HG03354 (cell line): Measurements from ENCODE around the gene PRODH2.
"Not testable (repeated sequence)": the region's sequence is repeated elsewhere in the genome, so short reads cannot be mapped to it uniquely, and the experiment has no call there.

Experiments
- ATAC-seq: cut with Tn5 transposase; IDR thresholded peaks from one replicate; pipeline ENCODE4 v1.9.1; 2021; ENCODE audit warnings: mild to moderate bottlenecking; ENCODE audit not compliant: unreplicated experiment, poor library complexity, severe bottlenecking

The PRODH2 gene

DNA sequence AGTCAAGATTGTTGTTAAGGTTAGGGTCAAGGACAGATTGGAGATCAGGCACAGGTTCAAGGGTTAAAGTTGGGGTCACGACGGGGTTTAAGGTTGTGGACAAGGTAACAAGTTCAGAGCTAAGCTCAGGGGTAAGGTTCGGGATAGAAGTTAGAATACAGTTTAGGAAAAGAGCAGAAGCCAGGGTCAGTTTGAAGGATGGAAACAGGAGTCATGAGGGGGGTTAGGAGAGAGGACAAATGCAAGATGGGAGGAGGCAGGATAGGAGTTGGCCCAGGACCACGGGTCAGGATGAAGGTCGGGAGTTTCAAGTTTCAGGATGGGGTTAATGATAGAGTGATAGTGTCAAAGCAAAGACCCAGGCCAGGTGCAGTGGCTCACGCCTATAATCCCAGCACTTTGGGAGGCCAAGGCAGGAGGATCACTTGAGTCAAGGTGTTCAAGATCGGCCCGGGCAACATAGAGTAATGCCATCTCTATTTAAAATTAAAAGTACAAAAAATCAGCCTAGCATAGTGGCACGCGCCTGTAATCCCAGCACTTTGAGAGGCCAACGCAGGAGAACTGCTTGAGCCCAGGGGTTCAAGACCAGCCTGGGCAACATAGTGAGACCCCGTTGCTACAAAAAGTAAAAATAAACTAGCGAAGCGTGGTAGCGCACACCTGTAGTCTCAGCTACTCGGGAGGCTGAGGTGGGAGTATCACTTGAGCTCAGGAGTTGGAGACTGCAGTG, 32.0 kb upstream of the PRODH2 start:
- ATAC-seq, result no peak

DNA sequence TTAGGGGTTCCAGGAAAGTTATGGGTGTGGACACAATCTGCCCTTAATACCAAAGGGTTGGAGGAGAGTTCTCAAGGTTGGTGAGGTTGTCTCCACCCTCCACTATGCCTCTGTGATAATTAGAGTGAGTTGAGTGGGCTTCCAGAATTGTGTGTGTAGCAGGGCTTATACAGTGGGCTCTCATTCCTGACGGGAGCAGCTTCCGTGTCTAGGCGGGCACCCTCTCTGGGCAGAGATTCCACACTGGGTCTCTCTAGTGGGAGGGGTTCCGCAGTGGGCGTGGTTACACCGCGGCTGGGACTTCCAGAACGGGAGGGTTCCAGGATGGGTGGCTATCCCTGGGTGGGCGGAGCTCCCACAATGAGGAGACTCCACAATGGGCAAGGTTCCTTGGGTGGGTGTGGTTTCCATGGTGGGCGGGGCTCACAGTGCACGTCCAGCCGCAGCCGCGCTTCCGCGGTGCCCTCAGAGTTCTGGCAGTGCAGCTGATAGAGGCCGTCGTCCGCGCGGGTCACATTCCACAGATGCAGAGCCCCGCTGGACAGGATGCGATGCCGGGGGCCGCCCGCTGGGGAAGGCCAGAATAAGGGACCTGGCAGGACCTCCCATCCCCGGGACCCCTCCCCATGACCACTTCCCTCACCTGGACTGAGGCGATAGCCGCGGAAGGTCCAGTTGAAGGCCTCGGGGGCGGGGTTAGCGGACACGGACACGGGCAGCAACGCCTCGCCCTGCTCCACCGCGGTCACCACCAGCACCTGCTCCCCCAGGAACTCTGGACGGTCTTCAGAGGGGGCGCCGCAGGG, 31.2 kb upstream of the PRODH2 start:
- no peak for ATAC-seq

DNA sequence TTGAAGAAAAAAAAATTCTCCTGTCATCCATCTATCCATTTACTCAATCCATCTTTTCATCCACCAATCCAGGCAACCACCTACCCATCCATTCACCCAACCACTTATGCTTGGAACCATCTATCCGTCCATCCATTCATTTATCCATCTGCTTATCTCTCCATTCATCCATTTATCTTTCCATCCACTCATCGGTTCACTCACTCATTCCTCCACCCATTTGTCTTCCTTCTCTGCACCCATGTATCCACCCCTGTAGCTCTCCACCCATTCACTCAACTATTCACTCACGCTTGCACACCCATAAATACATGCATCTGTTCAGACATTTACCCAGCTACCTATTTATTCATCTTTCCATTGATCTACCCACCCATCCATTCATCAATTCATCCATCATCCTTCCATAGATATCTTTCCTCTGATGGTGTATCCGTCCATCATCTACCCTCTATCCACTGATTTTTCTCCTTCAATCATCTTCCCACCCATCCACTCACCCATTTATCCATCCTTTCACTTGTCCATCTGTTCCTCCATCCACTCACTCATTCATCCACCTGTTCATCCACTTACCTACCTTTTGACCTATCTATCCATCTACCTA, 30.1 kb upstream of the PRODH2 start:
- no peak for ATAC-seq

DNA sequence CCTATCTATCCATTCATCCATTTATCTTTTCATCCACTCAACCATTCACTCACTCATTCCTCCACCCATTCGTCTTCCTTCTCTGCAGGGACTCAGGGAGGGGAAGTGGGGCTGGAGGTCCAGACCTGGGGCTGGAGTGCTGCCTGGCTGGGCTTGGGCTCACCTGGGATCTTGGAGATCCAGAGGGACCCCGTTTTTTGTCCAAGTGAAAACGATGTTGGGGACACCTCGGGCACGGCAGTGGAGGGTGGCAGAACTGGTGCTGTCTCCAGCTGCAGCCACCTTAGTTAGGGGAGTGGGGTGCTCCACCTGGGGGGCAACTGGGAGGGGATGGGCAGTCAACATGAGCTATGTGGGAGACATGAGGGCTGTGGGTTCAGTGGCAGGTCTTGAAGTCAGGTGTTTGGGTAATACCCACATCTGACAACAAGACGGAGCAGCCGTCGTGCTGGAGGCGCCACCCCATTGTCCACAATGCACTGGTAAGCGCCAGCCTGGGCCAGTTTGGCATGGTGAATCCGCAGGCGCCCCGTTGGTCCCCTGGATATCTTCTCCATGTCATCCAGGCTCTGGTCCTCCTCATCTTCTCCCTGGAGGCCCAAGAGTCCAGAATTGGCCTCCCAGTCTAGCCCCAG, 29.4 kb upstream of the PRODH2 start:
- no peak for ATAC-seq

DNA sequence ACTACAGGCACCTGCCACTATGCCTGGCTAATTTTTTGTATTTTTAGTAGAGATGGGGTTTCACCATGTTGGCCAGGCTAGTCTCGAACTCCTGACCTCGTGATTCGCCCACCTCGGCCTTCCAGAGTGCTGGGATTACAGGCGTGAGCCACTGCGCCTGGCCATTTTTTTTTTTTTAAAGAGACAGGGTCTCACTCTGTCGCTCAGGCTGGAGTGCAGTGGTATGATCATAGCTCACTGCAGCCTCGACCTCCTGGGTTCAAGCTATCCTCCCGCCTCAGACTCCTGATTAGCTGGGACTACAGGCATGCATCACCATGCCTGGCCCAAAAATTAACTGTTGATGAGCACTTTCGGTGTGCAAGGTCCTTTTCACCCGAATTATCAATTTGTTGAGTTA, 23.5 kb upstream of the PRODH2 start:
- not testable (repeated sequence) for ATAC-seq

DNA sequence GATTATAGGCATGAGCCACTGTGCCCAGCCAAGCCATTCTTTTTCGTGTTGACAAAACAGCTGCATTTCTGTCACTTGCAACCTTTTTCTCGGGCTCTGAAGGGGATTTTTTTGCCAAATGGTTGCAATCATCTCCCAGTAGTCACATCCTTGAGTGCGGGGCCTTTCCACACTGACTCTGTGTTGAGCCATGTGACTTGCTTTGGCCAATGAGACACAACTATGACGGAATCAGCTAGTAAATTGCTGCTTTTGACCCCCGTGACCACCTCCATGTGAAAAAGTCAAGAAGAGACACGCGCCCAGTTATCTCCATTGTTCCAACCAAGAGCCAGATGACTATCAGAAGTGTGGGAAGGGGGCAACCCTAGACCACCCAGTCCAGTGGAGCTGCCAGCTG, 21.3 kb upstream of the PRODH2 start:
- no peak for ATAC-seq

DNA sequence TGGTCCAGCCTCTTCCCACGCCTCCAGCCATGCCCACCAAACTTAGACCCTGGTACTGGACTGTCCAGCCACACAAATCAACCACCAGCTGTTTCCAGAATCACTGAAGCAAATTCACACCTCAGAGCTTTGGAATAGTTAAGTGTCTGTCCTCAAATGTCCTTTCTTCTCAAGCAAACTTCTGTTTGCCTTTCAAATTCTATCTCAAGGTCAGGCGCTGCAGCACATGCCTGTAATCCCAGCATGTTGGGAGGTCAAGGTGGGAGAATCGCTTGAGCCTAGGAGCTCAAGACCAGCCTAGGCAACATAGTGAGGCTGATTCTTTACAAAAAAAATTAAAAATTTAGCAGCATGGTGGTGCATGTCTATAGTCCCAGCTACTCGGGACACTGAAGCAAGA, 19.4 kb upstream of the PRODH2 start:
- ATAC-seq, result no peak

DNA sequence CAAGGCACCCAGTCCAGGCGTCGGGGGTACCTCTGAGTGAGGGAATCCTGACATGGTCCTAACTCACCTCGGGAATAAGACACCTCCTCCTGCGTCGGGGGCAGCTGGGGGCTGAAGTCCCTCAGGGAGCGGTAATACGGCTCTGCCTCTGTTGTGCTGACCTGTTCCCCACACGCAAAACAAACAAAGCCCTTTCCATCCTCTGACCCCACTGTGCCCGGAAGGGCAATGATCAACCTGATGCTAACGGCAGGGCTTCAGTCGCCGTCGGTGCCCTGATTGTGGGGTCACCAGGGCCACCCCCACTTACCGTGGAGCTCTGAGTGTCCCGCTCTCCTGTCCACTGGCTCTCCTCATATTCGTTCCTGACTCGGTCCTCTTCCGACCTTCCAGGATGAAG, 18.3 kb upstream of the PRODH2 start:
- ATAC-seq, result no peak

DNA sequence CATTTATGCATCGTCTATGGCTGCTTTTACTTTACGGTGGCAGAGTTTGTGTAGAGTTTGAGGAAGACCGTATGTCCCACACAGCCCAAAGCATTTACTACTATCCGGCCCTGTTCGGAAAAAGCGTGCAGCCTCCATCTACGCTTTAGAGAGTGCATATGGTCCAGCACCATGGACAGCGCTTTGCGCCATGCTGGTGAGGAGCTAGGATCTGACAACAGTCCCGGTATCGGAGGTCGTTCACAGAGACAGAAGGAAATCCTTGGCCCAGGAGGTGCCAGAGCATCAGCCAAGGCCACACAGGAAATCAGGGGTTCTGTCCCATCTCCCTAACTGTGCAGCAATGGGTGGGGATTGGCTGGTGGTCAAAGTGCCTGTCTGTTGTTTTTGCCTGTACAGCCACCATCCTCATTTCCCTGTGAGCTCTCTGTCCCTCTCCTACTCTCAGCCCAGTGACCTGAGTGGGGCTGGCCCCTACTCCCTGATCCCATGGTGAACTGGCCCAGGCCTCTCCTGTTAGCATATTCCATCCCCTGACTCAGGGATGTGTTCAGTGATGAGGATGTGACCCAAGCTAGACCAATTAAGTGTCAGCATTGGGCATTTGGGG, 16.2 kb upstream of the PRODH2 start:
- no peak for ATAC-seq

DNA sequence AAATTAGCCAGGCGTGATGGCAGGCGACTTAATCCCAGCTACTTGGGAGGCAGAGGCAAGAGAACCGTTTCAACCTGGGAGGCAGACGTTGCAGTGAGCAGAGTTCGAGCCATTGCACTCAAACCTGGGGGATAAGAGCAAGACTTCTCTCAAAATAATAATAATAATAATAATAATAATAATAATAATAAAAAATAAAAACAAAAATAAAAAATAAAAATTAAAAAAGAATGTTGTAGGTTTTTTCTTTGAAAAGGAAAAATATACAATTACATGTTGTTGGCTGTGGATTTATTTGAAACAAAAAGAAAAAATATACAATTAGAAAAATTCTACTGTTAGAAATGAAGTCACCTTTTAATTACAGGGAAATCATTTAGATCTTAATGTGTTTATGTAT, 11.5 kb upstream of the PRODH2 start:
- ATAC-seq, result no peak

DNA sequence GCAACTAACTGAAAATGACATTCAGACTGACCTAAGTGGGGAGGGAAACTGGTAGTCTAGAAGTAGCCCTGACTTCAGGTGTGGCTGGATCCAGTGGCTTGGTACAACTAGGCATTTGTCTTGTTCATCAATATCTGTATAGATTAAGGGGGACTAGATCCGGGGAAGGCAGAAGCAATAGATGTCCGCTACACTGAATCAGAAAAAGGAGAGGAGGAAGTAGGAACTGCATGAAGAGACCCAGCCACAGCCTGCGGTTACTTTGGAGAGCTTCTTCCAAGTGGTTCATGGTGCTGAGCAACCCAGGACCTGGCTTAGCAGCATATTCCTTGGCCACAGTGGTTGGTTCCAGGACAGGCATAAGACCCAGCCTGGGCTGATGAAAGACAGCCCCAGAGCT, 9.9 kb upstream of the PRODH2 start:
- no peak for ATAC-seq

DNA sequence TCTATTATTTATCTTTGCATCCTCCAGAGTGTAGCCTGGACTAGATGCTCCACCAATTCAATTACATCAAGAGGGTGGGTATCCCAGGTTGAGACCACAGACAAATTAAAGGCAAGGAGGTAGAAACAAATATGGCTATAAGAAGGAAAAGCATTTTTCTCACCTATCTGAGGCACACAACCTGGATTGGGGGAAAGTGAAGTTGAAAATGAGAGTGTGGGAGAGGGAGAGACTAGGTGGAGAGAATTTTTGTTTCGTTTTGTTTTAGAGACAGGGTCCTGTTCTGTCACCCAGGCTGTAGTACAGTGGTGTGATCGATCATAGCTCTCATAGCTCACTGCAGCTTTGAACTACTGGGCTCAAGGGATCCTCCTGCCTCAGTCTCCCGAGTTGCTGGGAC, 5.8 kb upstream of the PRODH2 start:
- no peak for ATAC-seq

DNA sequence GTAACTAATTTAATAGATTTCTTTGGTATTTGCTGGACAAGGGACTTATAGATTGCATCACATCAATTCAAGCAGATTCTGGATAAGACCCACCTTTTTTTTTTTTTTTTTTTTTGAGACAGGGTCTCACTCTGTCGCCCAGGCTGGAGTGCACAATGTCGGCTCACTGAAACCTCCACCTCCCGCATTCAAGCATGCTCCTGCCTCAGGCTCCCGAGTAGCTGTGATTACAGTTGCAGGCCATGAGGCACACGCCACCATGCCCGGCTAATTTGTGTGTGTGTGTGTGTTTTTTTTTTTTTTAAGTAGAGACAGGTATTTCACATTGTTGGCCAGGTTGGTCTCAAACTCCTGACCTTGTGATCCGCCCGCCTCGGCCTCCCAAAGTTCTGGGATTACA, 4.2 kb upstream of the PRODH2 start:
- no peak for ATAC-seq

DNA sequence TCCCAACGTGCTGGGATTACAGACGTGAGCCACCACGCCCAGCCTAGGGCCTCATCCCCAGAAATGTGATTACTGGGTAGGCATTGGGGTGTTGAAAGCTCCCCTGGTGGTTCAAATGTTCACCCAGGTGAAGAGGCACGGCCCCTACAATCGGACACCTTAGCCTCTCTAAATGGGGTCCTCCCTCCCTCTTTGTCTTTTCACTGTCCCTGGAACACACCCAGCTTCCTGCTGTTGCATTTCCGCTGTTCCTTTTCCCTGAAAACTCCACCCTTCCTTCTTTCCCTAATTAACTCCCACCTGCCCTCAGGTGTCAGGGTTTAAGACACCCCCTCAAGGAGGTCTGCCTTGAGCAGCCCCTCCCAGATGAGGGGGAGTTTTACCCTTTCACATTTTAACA, 3.6 kb upstream of the PRODH2 start:
- no peak for ATAC-seq

DNA sequence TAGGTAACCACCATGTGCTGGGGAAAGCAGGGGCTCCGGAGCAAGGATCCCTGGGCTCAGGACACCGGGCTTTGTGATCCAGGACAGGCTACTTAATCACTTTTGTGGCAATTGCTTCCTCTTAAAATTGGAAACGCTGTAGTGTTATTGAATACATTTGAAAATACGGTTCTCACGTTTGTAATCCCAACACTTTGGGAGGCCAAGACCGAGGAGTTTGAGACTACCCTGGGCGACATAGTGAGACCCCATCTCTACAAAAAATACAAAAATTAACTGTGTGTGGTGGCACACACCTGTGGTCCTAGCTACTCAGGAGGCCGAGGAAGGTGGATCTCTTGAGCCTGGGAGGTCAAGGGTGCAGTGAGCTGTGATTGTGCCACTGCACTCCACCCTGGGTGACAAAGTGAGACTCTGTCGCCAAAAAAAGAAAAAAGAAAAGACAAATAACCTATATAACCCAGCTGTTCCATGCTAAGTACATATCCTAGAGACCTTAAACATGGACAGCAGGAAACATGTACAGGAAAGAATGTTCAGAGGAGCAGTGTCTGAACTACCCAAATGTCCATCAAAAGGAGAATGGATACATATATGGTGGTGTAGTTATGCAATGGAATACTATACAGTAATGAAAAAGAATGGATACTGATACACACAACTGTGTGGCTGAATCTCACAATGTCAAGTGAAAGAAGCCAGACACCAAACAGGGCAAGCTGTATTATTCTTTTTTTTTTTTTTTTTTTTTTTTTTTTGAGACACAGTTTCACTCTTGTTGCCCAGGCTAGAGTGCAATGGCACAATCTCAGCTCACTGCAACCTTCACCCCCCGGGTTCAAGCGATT, 622 bp upstream of the PRODH2 start:
- ATAC-seq, result no peak

DNA sequence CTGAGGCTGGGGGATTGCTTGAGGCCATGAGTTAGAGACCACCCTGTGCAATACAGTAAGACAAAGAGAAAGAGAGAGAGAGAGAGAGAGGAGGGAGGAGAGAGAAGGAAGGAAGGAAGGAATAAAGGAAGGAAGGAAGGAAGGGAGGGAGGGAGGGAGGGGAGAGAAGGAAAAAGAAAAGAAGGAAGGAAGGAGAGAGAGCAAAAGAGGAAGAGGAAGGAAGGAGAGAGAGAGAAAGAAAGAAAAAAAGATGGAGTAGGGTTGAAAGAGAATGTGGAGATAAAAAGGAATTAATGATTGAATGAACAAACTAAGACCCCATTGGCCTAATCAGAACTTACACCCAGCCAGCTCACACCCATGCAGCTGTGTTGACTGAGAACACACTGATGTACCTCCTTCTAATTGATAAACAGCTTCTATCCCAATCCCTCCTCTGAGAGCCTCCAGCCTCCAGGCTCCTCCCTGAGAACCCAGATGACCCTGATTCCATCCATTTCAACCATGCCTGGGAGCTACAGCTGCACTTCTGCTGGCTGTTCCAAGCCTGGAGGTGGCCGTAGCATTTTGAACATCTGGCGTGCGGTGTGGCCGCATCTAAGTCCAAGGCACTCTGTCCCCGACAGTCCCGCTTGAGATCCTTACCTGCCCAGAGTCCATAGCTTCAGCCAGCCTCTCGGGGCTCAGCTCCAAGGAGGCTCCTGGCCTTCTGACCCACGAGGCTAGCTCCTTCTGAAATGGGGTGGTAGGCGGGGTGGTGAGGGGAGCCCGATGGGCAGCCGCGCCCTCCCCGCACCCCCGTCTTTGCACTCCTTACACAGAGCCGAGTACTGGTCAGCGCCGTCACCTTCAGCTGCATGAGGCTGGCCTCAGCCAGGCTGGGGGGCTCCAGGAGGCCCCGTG, 1.1 kb downstream of the PRODH2 start:
- no peak for ATAC-seq

DNA sequence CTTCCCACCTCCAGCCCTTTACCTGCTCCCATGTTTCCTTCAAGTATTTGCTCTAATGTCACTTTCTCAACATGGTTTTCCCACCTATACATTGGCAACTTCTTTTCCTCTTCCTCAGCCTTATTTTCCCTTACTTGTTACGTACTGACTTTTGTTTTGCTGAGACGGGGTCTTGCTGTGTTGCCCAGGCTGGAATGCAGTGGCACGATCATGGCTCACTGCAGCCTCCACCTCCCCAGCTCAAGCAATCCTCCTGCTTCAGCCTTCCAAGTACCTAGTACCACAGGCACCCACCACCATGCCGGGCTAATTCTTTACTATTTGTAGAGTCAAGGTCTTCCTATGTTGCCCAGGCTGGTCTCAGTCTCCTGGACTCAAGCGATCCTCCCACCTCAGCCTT, 5.0 kb downstream of the PRODH2 start:
- ATAC-seq, result no peak

DNA sequence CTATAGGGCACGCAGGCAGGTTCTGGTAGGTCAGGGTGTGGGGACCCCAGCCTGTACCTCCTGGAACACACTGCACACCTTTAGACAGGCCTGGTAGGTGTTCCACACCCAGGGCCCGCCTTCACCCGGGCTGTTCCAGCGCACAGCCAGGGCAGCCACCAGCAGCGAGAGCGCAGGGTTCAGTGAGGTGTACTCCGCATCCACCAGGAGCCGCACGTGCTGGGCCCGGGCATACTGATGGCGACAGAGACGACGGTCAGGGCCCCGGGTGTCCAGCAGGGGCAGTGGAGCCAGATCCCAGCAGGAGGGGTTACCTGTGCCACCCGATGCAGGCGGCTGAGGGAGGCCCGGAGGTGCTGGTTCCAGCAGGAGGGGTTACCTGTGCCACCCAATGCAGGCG, 6.0 kb downstream of the PRODH2 start:
- ATAC-seq, result no peak
